ENCODE measurements around the gene HSPB1. TPM values are rescaled to one million over a fixed set of nuclear protein-coding genes. Genes with fewer than 3 reads are reported as not detected.

Gene HSPB1
- total and polyA plus RNA-seq, 2 of the 13 experiments (the other 11 are each of a cell fraction or from before 2014, with no cell fraction given) = 21.0 to 38.6 TPM

DNA sequence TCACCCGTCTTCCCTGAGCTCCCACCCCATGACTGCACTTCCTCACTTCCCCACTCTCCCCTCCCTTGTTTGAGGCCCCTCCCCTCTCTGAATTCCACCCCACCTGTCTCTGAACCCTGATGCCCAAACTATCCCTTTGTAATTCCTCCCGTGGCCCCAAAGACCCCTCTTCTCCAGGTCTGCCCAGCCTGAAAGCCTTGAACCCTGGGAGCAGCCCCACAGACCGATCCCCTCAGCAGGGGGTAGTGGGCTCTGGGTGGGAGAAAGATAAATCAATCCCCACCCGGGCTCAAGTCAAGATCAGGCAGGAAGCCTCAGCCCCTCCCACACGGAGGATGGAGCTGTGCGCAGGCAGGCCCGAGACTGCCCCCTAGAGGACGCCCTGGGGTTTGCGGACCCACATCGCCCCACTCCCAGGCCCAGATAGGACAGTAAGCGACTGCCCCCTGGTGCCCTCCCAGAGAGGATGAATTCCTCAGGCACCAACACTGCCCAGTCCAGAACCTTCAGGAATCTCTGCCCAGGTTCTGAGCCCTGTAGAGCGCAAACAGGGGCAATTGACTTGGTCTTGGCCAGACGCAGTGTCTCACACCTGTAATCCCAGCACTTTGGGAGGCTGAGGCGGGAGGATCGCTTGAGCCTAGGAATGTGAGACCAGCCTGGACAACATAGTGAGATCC, 11.7 kb downstream of the HSPB1 start (continued):
- TF ChIP-seq, protein P1, sequence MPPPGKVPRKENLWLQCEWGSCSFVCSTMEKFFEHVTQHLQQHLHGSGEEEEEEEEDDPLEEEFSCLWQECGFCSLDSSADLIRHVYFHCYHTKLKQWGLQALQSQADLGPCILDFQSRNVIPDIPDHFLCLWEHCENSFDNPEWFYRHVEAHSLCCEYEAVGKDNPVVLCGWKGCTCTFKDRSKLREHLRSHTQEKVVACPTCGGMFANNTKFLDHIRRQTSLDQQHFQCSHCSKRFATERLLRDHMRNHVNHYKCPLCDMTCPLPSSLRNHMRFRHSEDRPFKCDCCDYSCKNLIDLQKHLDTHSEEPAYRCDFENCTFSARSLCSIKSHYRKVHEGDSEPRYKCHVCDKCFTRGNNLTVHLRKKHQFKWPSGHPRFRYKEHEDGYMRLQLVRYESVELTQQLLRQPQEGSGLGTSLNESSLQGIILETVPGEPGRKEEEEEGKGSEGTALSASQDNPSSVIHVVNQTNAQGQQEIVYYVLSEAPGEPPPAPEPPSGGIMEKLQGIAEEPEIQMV (CRISPR knock-in tag; IDR thresholded peaks at IDR 0.05; ENCODE audit: low read depth) = peak; percentile 76
- TF ChIP-seq ZMYM3 (CRISPR knock-in tag; IDR thresholded peaks at IDR 0.05) = peak; percentile 85
- TF ChIP-seq GATAD2A (CRISPR knock-in tag; IDR thresholded peaks at IDR 0.05) = peak; percentile 83
- 0 out of 2 replicates have a peak, but pooled peaks have one; percentile 51 for TF ChIP-seq ZNF550 (CRISPR knock-in tag; IDR thresholded peaks at IDR 0.05; ENCODE audit: borderline replicate concordance)
- peak; percentile 98 for TF ChIP-seq SMC3 (IDR thresholded peaks at IDR 0.05; ENCODE audit: low read length)
- TF ChIP-seq IRF2 (CRISPR knock-in tag; IDR thresholded peaks at IDR 0.05) = peak; percentile 73; the same call in 1 of the 2 replicates
- TF ChIP-seq ZMAT3 (CRISPR knock-in tag; conservative IDR thresholded peaks at IDR 0.05) = 0 out of 2 replicates have a peak, but pooled peaks have one; percentile 34
- TF ChIP-seq MED1 (CRISPR knock-in tag; IDR thresholded peaks at IDR 0.05) = peak; percentile 73; the same call in 1 of the 2 replicates
- TF ChIP-seq ZNF619 (CRISPR knock-in tag; IDR thresholded peaks at IDR 0.05) = peak; percentile 78; the same call in 1 of the 2 replicates
- TF ChIP-seq ZNF441 (CRISPR knock-in tag; IDR thresholded peaks at IDR 0.05; ENCODE audit: borderline replicate concordance) = no peak
- peak in 1 of 2 experiments; percentile 81; a peak in 1 of 4 replicates for TF ChIP-seq KLF16 (CRISPR knock-in tag; IDR thresholded peaks at IDR 0.05)
- peak; percentile 85; the same call in 1 of the 2 replicates for TF ChIP-seq MIER3 (CRISPR knock-in tag; IDR thresholded peaks at IDR 0.05; ENCODE audit: borderline replicate concordance)
- no peak for TF ChIP-seq ZNF703 (CRISPR knock-in tag; IDR thresholded peaks at IDR 0.05; ENCODE audit: borderline replicate concordance)
- TF ChIP-seq, protein P2, sequence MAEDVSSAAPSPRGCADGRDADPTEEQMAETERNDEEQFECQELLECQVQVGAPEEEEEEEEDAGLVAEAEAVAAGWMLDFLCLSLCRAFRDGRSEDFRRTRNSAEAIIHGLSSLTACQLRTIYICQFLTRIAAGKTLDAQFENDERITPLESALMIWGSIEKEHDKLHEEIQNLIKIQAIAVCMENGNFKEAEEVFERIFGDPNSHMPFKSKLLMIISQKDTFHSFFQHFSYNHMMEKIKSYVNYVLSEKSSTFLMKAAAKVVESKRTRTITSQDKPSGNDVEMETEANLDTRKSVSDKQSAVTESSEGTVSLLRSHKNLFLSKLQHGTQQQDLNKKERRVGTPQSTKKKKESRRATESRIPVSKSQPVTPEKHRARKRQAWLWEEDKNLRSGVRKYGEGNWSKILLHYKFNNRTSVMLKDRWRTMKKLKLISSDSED (CRISPR knock-in tag; IDR thresholded peaks at IDR 0.05) = no peak
- TF ChIP-seq, protein P3, sequence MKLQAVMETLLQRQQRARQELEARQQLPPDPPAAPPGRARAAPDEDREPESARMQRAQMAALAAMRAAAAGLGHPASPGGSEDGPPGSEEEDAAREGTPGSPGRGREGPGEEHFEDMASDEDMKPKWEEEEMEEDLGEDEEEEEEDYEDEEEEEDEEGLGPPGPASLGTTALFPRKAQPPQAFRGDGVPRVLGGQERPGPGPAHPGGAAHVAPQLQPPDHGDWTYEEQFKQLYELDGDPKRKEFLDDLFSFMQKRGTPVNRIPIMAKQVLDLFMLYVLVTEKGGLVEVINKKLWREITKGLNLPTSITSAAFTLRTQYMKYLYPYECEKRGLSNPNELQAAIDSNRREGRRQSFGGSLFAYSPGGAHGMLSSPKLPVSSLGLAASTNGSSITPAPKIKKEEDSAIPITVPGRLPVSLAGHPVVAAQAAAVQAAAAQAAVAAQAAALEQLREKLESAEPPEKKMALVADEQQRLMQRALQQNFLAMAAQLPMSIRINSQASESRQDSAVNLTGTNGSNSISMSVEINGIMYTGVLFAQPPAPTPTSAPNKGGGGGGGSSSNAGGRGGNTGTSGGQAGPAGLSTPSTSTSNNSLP (IDR thresholded peaks at IDR 0.05; ENCODE audit: low read depth, low read length) = no peak
- peak; percentile 65 for TF ChIP-seq GABPB1 (CRISPR knock-in tag; IDR thresholded peaks at IDR 0.05)
- TF ChIP-seq, protein P4, sequence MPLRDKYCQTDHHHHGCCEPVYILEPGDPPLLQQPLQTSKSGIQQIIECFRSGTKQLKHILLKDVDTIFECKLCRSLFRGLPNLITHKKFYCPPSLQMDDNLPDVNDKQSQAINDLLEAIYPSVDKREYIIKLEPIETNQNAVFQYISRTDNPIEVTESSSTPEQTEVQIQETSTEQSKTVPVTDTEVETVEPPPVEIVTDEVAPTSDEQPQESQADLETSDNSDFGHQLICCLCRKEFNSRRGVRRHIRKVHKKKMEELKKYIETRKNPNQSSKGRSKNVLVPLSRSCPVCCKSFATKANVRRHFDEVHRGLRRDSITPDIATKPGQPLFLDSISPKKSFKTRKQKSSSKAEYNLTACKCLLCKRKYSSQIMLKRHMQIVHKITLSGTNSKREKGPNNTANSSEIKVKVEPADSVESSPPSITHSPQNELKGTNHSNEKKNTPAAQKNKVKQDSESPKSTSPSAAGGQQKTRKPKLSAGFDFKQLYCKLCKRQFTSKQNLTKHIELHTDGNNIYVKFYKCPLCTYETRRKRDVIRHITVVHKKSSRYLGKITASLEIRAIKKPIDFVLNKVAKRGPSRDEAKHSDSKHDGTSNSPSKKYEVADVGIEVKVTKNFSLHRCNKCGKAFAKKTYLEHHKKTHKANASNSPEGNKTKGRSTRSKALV (CRISPR knock-in tag; IDR thresholded peaks at IDR 0.05) = 0 out of 2 replicates have a peak, but pooled peaks have one; percentile 64
- peak; percentile 55; the same call in 1 of the 2 replicates for TF ChIP-seq ZFX (CRISPR knock-in tag; IDR thresholded peaks at IDR 0.05; ENCODE audit: low read depth)
- TF ChIP-seq, protein P5, sequence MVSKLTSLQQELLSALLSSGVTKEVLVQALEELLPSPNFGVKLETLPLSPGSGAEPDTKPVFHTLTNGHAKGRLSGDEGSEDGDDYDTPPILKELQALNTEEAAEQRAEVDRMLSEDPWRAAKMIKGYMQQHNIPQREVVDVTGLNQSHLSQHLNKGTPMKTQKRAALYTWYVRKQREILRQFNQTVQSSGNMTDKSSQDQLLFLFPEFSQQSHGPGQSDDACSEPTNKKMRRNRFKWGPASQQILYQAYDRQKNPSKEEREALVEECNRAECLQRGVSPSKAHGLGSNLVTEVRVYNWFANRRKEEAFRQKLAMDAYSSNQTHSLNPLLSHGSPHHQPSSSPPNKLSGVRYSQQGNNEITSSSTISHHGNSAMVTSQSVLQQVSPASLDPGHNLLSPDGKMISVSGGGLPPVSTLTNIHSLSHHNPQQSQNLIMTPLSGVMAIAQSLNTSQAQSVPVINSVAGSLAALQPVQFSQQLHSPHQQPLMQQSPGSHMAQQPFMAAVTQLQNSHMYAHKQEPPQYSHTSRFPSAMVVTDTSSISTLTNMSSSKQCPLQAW (CRISPR knock-in tag; IDR thresholded peaks at IDR 0.05) = peak; percentile 91

All from HepG2 (cell line).